PFSK-1 (cell line): Measurements from ENCODE around the gene OR6M1.

ENCODE experiments used
- REST ChIP-seq, 2 experiments: IDR thresholded peaks; 2 replicates each; pipeline versions ENCODE4 v1.6.1 to v1.8.0; 2011 to 2012; ENCODE audit warnings: low read depth in 2 of 2, low read length in 2 of 2, control low read depth in 1 of 2, inconsistent platforms in 1 of 2, mild to moderate bottlenecking in 1 of 2, moderate library complexity in 1 of 2; ENCODE audit not compliant: insufficient read depth in 1 of 2
- SIN3A ChIP-seq: IDR thresholded peaks from 2 replicates; pipeline ENCODE4 v1.6.1; 2012; ENCODE audit warnings: mild to moderate bottlenecking, low read length, moderate library complexity, borderline replicate concordance; ENCODE audit not compliant: insufficient read depth
- TAF1 ChIP-seq: IDR thresholded peaks from 2 replicates; pipeline ENCODE4 v1.6.1; 2012; ENCODE audit warnings: low read length, control low read depth, borderline replicate concordance; ENCODE audit not compliant: insufficient read depth

- TF ChIP-seq REST (IDR thresholded peaks at IDR 0.05; ENCODE audit: insufficient read depth in 1 of 2, low read depth in 2 of 2, low read length in 2 of 2): no peak
- TF ChIP-seq TAF1: no peak
- no peak for TF ChIP-seq SIN3A
These were observed 6.7 kb downstream of the OR6M1 start for GRCh38 chr11:123799438-123799837.
